Keratinocyte (primary cell): ENCODE measurements around the gene GATAD2B. TPM values are rescaled to one million over a fixed set of nuclear protein-coding genes. Genes with fewer than 3 reads are reported as not detected.

Source experiments
- DNase-seq: peaks from one replicate; pipeline ENCODE4 v3.0.0-alpha.2; 2011; ENCODE audit warnings: low read depth, missing footprints, low spot score
- FAIRE-seq: peaks from 2 replicates; lab custom pipeline; 2011; peaks lifted over from hg19 to GRCh38; lab: Jason Lieb, UNC
- H2AFZ ChIP-seq: 2 replicates; pipeline ENCODE4 v1.6.0; 2012; ENCODE audit warnings: low read length, control low read depth, inconsistent platforms; ENCODE audit not compliant: control insufficient read depth
- H3K27ac ChIP-seq: 2 replicates; pipeline ENCODE4 v1.5.1; 2011; ENCODE audit warnings: low read length; ENCODE audit not compliant: control insufficient read depth, insufficient read depth
- H3K27me3 ChIP-seq: 3 replicates; pipeline ENCODE4 v1.6.0; 2011; ENCODE audit warnings: low read length; ENCODE audit not compliant: control insufficient read depth, insufficient read depth; ENCODE audit errors: extremely low read depth
- H3K36me3 ChIP-seq, 2 experiments: 2 replicates in 1 of 2; 3 replicates in 1 of 2; pipeline ENCODE4 v1.5.1; 2011; ENCODE audit warnings: low read length in 2 of 2, mild to moderate bottlenecking in 1 of 2; ENCODE audit not compliant: control insufficient read depth in 2 of 2, insufficient read depth in 2 of 2; ENCODE audit errors: extremely low read depth in 1 of 2
- H3K4me1 ChIP-seq: 3 replicates; pipeline ENCODE4 v1.5.1; 2011; ENCODE audit warnings: low read length; ENCODE audit not compliant: control insufficient read depth, insufficient read depth; ENCODE audit errors: extremely low read depth
- H3K4me2 ChIP-seq: 3 replicates; pipeline ENCODE4 v1.6.0; 2011; ENCODE audit warnings: low read depth, low read length; ENCODE audit not compliant: control insufficient read depth, insufficient read depth; ENCODE audit errors: extremely low read depth
- H3K4me3 ChIP-seq, 3 experiments: fragments of 200-600 bp in 1 of 3; sonication (generic) in 1 of 3; 2 replicates in 2 of 3; 3 replicates in 1 of 3; pipeline ENCODE4 v1.5.1; 2011 to 2016; ENCODE audit warnings: low read length in 3 of 3, mild to moderate bottlenecking in 3 of 3, control low read depth in 2 of 3, inconsistent platforms in 1 of 3, low read depth in 1 of 3, mixed read lengths in 1 of 3, mixed run types in 1 of 3, moderate library complexity in 1 of 3; ENCODE audit not compliant: control insufficient read depth in 2 of 3, insufficient read depth in 2 of 3; ENCODE audit errors: extremely low read depth in 1 of 3
- H3K79me2 ChIP-seq: 2 replicates; pipeline ENCODE4 v1.6.0; 2012; ENCODE audit warnings: low read length; ENCODE audit not compliant: control insufficient read depth, insufficient read depth
- H3K9ac ChIP-seq: 3 replicates; pipeline ENCODE4 v1.6.0; 2011; ENCODE audit warnings: low read length; ENCODE audit not compliant: control insufficient read depth, insufficient read depth; ENCODE audit errors: extremely low read depth
- H3K9me1 ChIP-seq: 3 replicates; pipeline ENCODE4 v1.6.0; 2011; ENCODE audit warnings: low read length; ENCODE audit not compliant: control insufficient read depth, insufficient read depth; ENCODE audit errors: extremely low read depth
- H3K9me3 ChIP-seq: 2 replicates; pipeline ENCODE4 v1.5.1; 2012; ENCODE audit warnings: low read depth, low read length; ENCODE audit not compliant: control insufficient read depth
- H4K20me1 ChIP-seq: 3 replicates; pipeline ENCODE4 v1.6.0; 2011; ENCODE audit warnings: low read length; ENCODE audit not compliant: control insufficient read depth, insufficient read depth; ENCODE audit errors: extremely low read depth
- CTCF ChIP-seq, 3 experiments: IDR thresholded peaks in 1 of 3; conservative IDR thresholded peaks in 1 of 3; optimal IDR thresholded peaks in 1 of 3; 2 replicates in 2 of 3; 3 replicates in 1 of 3; pipeline versions ENCODE3 to v1.5.1; 2011; ENCODE audit warnings: low read length in 3 of 3, mild to moderate bottlenecking in 3 of 3, moderate library complexity in 2 of 3, control low read depth in 1 of 3, inconsistent platforms in 1 of 3; ENCODE audit not compliant: insufficient read depth in 2 of 3; ENCODE audit errors: extremely low read depth in 1 of 3
- EZH2 ChIP-seq: IDR thresholded peaks from one replicate; pipeline ENCODE4 v1.6.1; 2012; ENCODE audit warnings: inconsistent platforms, mild to moderate bottlenecking, low read length, moderate library complexity
- dilution Hi-C: fragments of 300-500 bp; cut with MboI; formaldehyde crosslinking; loops from one replicate; pipeline ENCODE4 v1.7.0; 2020; ENCODE audit warnings: low sequenced_read_pairs; ENCODE audit not compliant: extremely low pct_ligation_motif_present
- polyA plus RNA-seq, 5 experiments: library from polyadenylated mRNA; depleted of rRNA in 3 of 5; stranded (reverse) in 3 of 5; stranded (forward) in 1 of 5; unstranded in 1 of 5; fragments of >200 nt; gene quantifications; 1 replicate in 1 of 5; 2 replicates in 3 of 5; 3 replicates in 1 of 5; pipeline versions ENCODE4 v1.2.1 to v1.2.3, GENCODE V29; 2011 to 2012; ENCODE audit warnings: missing spikeins in 2 of 5, low read depth in 1 of 5, low replicate concordance in 1 of 5

GATAD2B gene
- polyA plus RNA-seq, 1 donor (not counting 4 experiments of a cell fraction or from before 2014, with no cell fraction given), result 6.1 TPM

GRCh38 chr1:153804112-153804511 is 118.7 kb downstream of the GATAD2B start:
- Histone ChIP-seq H3K4me3 (no peak overlapping the region), H3K27me3 (no peaks in the 10 kb centered on the region), H3K9ac (no peak overlapping the region), H3K9me3 (no peaks in the 10 kb centered on the region), H3K4me1 (peaks cover 12% of the 10 kb centered on the region), H3K27ac (no peak overlapping the region), H3K9me1 (no peaks in the 10 kb centered on the region), H3K79me2 (no peaks in the 10 kb centered on the region), H3K36me3 (peaks cover 11 to 17% of the 10 kb centered on the region in 2 experiments), H4K20me1 (no peaks in the 10 kb centered on the region), H3K4me2 (no peak overlapping the region), H2AFZ (no peak overlapping the region)
- no peak for DNase-seq
- TF ChIP-seq CTCF (optimal IDR thresholded peaks at IDR 0.05 in 1 of 3, IDR thresholded peaks at IDR 0.05 in 1 of 3, conservative IDR thresholded peaks at IDR 0.05 in 1 of 3; ENCODE audit: extremely low read depth in 1 of 3, insufficient read depth in 2 of 3, low read length in 3 of 3), result no peak
- TF ChIP-seq EZH2, result no peak
- no peak for FAIRE-seq
- dilution Hi-C loops, result no loop called here

DNA sequence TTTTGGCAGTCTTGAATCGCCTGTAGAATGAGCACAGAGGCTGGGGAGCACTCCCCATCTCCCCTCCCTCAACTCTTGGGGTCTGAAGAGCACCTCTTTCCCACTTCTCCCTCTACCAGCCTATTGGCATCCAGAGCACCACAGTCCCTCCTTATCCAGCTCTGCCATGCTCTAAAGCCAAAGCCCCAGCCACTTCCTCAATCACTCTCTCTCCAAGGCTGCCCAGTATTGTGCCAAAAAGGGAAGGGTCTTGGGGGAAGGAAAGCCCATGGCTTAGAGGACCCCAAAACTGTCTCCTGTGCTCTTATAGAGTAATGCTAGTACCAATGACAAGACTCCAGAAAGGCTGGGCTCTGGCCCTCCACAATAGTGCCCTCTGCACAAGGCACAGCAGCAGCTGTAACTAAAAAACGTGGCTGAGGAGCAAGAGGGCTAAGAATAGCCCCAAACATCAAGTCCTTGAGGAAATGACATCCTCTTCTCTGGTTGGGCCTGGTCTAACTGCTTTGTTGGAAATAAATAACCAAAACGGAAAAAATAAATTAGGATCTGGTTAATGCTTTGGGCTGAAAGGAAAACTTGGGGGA is 119.2 kb downstream of the GATAD2B start:
- TF ChIP-seq EZH2 (no peak), CTCF (optimal IDR thresholded peaks at IDR 0.05 in 1 of 3, IDR thresholded peaks at IDR 0.05 in 1 of 3, conservative IDR thresholded peaks at IDR 0.05 in 1 of 3; ENCODE audit: extremely low read depth in 1 of 3, insufficient read depth in 2 of 3, low read length in 3 of 3) (no peak)
- Histone ChIP-seq H3K9me3 (no peaks in the 10 kb centered on the region), H3K27ac (no peak overlapping the region), H3K79me2 (no peaks in the 10 kb centered on the region), H3K27me3 (no peaks in the 10 kb centered on the region), H3K4me2 (no peak overlapping the region), H3K4me3 (no peak overlapping the region), H3K36me3 (peaks cover 11 to 14% of the 10 kb centered on the region in 2 experiments), H3K9me1 (no peaks in the 10 kb centered on the region), H3K4me1 (peaks cover 12% of the 10 kb centered on the region), H2AFZ (no peak overlapping the region), H3K9ac (no peak overlapping the region), H4K20me1 (no peaks in the 10 kb centered on the region)
- no peak for DNase-seq
- dilution Hi-C loops, result no loop called here
- no peak for FAIRE-seq
